Measurements from ENCODE around the gene PPM1A.

PPM1A gene

DNA sequence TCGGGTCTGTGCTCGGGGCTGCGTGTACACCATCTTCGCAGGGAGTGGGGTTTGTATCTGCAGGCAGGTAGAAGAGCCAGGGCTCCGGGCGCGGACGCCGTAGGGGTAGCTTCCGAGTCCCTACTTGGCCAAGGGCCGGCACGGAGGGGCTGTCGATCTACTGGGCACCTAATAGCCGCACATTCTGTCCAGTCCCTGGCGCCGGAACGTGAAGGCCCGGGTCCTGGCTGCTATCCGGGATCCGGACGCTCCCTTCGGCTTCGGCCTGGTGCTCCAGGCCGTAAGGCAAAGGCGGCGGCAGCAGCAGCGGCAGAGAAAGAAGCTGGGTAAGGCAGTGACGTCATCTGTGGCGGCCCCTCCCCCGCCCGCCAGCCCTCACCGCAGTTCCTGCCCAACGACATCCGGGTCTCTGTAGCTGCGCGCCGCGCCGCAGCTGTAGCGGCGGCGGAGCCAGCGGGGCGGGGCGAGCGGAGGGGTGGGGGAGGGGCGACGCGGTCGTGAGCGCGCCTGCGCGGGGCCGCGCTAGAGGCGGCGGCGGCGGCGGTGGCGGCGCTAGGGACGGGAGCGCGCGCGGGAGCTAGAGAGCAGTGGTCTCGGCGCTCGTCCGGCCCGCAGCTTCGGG lies at the start of gene PPM1A:
TSS of gene PPM1A (plus strand) at position 525 of the 622 bp plus-strand sequence. CDS start 33,483 bp downstream, outside the sequence.
- H3K9me3 ChIP-seq (ENCODE audit: control insufficient read depth, insufficient read depth, low read depth, low read length), result no peaks in the 10 kb centered on the region
- POLR2A ChIA-PET, result interaction anchor here (0.5 to 2.2 kb wide), 25 partner anchors 8 to 1017 kb away, joined by 3 to 14 read pairs (median 4); partner anchors contain the start of genes DHRS7, JKAMP, L3HYPDH and PCNX4
- H3K27ac ChIP-seq (ENCODE audit: extremely low read depth, low read depth, low read length), result peak within 1 kb of the TSS; percentile 97
- peaks cover 22% of the 10 kb centered on the region for H3K4me1 ChIP-seq (ENCODE audit: control insufficient read depth, insufficient read depth, low read length)
- peak within 1 kb of the TSS; percentile 83 for H3K4me3 ChIP-seq (ENCODE audit: low read depth, low read length)
- CTCF ChIA-PET, result interaction anchor here (0.6 to 0.7 kb wide), 2 partner anchors 12 to 282 kb away, joined by 3 to 4 read pairs; no protein-coding TSS in a partner anchor
- no peaks in the 10 kb centered on the region for H3K36me3 ChIP-seq (ENCODE audit: control insufficient read depth in 2 of 2, insufficient read depth in 1 of 2, low read length in 2 of 2)
- no peak for TF ChIP-seq ZNF140 (tag by site-specific recombination; IDR thresholded peaks at IDR 0.05)
- TF ChIP-seq, protein P1, sequence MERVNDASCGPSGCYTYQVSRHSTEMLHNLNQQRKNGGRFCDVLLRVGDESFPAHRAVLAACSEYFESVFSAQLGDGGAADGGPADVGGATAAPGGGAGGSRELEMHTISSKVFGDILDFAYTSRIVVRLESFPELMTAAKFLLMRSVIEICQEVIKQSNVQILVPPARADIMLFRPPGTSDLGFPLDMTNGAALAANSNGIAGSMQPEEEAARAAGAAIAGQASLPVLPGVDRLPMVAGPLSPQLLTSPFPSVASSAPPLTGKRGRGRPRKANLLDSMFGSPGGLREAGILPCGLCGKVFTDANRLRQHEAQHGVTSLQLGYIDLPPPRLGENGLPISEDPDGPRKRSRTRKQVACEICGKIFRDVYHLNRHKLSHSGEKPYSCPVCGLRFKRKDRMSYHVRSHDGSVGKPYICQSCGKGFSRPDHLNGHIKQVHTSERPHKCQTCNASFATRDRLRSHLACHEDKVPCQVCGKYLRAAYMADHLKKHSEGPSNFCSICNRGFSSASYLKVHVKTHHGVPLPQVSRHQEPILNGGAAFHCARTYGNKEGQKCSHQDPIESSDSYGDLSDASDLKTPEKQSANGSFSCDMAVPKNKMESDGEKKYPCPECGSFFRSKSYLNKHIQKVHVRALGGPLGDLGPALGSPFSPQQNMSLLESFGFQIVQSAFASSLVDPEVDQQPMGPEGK (tag by site-specific recombination; IDR thresholded peaks at IDR 0.05), result no peak; the same call in 1 of the 2 replicates
- peak; percentile 33; the same call in 1 of the 2 replicates for TF ChIP-seq ZBTB17 (tag by site-specific recombination; IDR thresholded peaks at IDR 0.05)
- TF ChIP-seq, protein P2, sequence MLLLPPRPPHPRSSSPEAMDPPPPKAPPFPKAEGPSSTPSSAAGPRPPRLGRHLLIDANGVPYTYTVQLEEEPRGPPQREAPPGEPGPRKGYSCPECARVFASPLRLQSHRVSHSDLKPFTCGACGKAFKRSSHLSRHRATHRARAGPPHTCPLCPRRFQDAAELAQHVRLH (tag by site-specific recombination; IDR thresholded peaks at IDR 0.05), result no peak
- TF ChIP-seq ZNF501 (tag by site-specific recombination; IDR thresholded peaks at IDR 0.05), result peak; percentile 66; the same call in 1 of the 2 replicates
- peak; percentile 62; the same call in 1 of the 2 replicates for TF ChIP-seq ZNF324 (tag by site-specific recombination; IDR thresholded peaks at IDR 0.05)
- TF ChIP-seq, protein P3, sequence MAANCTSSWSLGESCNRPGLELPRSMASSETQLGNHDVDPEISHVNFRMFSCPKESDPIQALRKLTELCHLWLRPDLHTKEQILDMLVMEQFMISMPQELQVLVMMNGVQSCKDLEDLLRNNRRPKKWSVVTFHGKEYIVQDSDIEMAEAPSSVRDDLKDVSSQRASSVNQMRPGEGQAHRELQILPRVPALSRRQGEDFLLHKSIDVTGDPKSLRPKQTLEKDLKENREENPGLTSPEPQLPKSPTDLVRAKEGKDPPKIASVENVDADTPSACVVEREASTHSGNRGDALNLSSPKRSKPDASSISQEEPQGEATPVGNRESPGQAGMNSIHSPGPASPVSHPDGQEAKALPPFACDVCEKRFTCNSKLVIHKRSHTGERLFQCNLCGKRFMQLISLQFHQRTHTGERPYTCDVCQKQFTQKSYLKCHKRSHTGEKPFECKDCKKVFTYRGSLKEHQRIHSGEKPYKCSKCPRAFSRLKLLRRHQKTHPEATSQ (tag by site-specific recombination; IDR thresholded peaks at IDR 0.05), result no peak
- no peak for TF ChIP-seq ELK4 (IDR thresholded peaks at IDR 0.05; ENCODE audit: borderline replicate concordance, low read depth, low read length)
- no peak for TF ChIP-seq ZNF658 (tag by site-specific recombination; IDR thresholded peaks at IDR 0.05)
- no peak for TF ChIP-seq ZNF776 (tag by site-specific recombination; IDR thresholded peaks at IDR 0.05; ENCODE audit: borderline replicate concordance)
- TF ChIP-seq ZNF544 (tag by site-specific recombination; IDR thresholded peaks at IDR 0.05), result no peak
- no peak for TF ChIP-seq ZNF560 (tag by site-specific recombination; IDR thresholded peaks at IDR 0.05; ENCODE audit: borderline replicate concordance)
- TF ChIP-seq ZNF521 (tag by site-specific recombination; IDR thresholded peaks at IDR 0.05), result no peak
- TF ChIP-seq KLF7 (tag by site-specific recombination; IDR thresholded peaks at IDR 0.05; ENCODE audit: borderline replicate concordance), result no peak
- TF ChIP-seq KLF16 (tag by site-specific recombination; IDR thresholded peaks at IDR 0.05), result peak; percentile 47; the same call in 1 of the 2 replicates
- TF ChIP-seq ZNF48 (tag by site-specific recombination; IDR thresholded peaks at IDR 0.05), result no peak
- no peak for TF ChIP-seq ZSCAN23 (tag by site-specific recombination; IDR thresholded peaks at IDR 0.05)
- no peak for TF ChIP-seq ZNF530 (tag by site-specific recombination; IDR thresholded peaks at IDR 0.05; ENCODE audit: low read depth)
- no peak for TF ChIP-seq ZNF777 (tag by site-specific recombination; IDR thresholded peaks at IDR 0.05; ENCODE audit: borderline replicate concordance)
- TF ChIP-seq SCRT2 (tag by site-specific recombination; IDR thresholded peaks at IDR 0.05), result no peak
- no peak for TF ChIP-seq ZNF426 (tag by site-specific recombination; IDR thresholded peaks at IDR 0.05)
- peak; percentile 69; the same call in 1 of the 2 replicates for TF ChIP-seq ZNF660 (tag by site-specific recombination; IDR thresholded peaks at IDR 0.05)
- 0 out of 2 replicates have a peak, but pooled peaks have one; percentile 19 for TF ChIP-seq ZNF10 (tag by site-specific recombination; IDR thresholded peaks at IDR 0.05)
- TF ChIP-seq ZNF114 (tag by site-specific recombination; IDR thresholded peaks at IDR 0.05), result no peak
- no peak for TF ChIP-seq ZNF239 (tag by site-specific recombination; IDR thresholded peaks at IDR 0.05)
- TF ChIP-seq ZNF266 (tag by site-specific recombination; IDR thresholded peaks at IDR 0.05; ENCODE audit: low read depth), result no peak
- TF ChIP-seq, protein P4, sequence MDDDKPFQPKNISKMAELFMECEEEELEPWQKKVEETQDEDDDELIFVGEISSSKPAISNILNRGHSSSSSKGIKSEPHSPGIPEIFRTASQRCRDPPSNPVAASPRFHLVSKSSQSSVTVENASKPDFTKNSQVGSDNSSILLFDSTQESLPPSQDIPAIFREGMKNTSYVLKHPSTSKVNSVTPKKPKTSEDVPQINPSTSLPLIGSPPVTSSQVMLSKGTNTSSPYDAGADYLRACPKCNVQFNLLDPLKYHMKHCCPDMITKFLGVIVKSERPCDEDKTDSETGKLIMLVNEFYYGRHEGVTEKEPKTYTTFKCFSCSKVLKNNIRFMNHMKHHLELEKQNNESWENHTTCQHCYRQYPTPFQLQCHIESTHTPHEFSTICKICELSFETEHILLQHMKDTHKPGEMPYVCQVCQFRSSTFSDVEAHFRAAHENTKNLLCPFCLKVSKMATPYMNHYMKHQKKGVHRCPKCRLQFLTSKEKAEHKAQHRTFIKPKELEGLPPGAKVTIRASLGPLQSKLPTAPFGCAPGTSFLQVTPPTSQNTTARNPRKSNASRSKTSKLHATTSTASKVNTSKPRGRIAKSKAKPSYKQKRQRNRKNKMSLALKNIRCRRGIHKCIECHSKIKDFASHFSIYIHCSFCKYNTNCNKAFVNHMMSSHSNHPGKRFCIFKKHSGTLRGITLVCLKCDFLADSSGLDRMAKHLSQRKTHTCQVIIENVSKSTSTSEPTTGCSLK (tag by site-specific recombination; IDR thresholded peaks at IDR 0.05), result no peak
- TF ChIP-seq ZNF610 (tag by site-specific recombination; IDR thresholded peaks at IDR 0.05; ENCODE audit: borderline replicate concordance), result peak; percentile 73; the same call in 1 of the 2 replicates
- no peak for TF ChIP-seq ZNF148 (tag by site-specific recombination; IDR thresholded peaks at IDR 0.05; ENCODE audit: borderline replicate concordance)

Data from HEK293 (cell line).